SH-SY5Y (cell line): ENCODE results near the gene C1orf94.

Experiments
- GATA2 ChIP-seq: IDR thresholded peaks from 2 replicates; pipeline ENCODE4 v1.6.1; 2011; ENCODE audit warnings: mild to moderate bottlenecking, low read depth, low read length
- GATA3 ChIP-seq: IDR thresholded peaks from 2 replicates; pipeline ENCODE4 v1.6.1; 2011; ENCODE audit warnings: low read depth, mild to moderate bottlenecking, low read length, moderate library complexity

DNA sequence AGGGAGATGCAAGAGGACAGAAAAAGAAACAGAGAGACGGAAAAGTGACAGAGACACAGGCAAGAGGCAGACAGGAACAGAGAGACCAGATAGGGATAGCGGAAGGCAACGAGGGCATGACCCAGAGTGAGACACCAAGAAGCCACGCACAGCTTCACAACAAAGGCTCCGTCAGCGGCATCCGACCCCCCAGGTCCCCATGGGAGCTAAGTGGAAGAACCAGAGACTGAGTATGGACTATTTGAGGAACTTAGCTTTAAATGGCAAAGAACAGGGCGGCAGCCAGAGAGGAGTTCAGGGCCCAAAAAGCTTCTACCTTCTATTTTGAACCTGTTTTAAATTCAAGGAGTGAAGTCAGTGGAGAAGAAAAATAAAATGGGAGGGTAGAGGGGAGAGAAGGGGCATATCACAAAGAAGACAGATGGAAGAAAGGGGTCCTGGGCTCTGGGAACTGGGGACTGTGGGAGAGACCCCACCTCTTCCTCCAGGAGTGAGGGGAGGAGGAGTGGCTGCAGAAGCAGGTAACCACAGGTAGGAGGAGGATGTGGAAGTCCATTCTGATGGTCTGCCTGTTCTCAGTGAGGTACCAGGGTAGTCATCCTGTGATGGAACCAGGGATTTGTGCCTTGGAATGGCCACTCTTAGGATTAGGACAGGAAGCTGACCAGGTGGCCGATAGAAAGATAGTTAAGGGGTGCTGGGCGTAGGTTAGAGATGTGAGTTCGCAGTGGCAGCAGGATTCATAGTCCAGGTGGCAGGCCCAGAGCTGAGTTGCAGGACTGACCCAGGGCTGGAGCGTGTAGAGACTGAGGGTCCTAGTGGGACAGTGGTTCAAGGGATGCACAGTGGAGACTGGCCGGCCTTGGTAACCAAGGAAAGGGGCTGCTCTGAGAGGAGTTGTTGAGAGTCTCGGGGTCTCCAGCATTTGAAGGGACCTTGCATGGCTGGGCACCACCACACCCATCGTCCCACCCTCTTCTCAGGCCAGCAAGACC is 49.4 kb upstream of the C1orf94 start:
- TF ChIP-seq GATA2 (no peak), GATA3 (no peak)
